Stomach (tissue), 9 donors: ENCODE measurements around the gene GLCCI1. TPM values are rescaled to one million over a fixed set of nuclear protein-coding genes. Genes with fewer than 3 reads are reported as not detected.
A peak's percentile ranks its signal among the peaks of the same experiment; 100 is the strongest.

Source experiments
- DNase-seq, 2 donors: peaks; one replicate each; pipeline versions ENCODE4 v3.0.0 to v3.0.0-alpha.2; 2013 to 2019
- H3K27ac ChIP-seq, 5 donors: fragments of 200-600 bp in 4 of 5; sonication (generic) in 4 of 5; one replicate each; pipeline ENCODE4 v1.5.1; 2013 to 2019; ENCODE audit warnings: mild to moderate bottlenecking in 1 of 5, moderate library complexity in 1 of 5
- H3K27me3 ChIP-seq, 3 donors: fragments of 200-600 bp; sonication (generic); one replicate each; pipeline ENCODE4 v1.5.1; 2017 to 2019; ENCODE audit warnings: mixed run types in 1 of 3
- H3K36me3 ChIP-seq, 4 donors: fragments of 200-600 bp; sonication (generic); 1 replicate in 3 of 4; 2 replicates in 1 of 4; pipeline ENCODE4 v1.5.1; 2016 to 2019
- H3K4me1 ChIP-seq, 4 donors: fragments of 200-600 bp; sonication (generic); one replicate each; pipeline ENCODE4 v1.5.1; 2016 to 2019
- H3K4me3 ChIP-seq, 4 donors: fragments of 200-600 bp; sonication (generic) in 3 of 4; one replicate each; pipeline ENCODE4 v1.5.1; 2016 to 2019; ENCODE audit warnings: mild to moderate bottlenecking in 1 of 4
- H3K9me3 ChIP-seq, 4 donors: fragments of 200-600 bp; sonication (generic); one replicate each; pipeline ENCODE4 v1.5.1; 2016 to 2019
- CTCF ChIP-seq, 7 experiments: fragments of 450-650 bp in 4 of 7; fragments of 200-600 bp in 3 of 7; sonication (generic) in 3 of 7; IDR thresholded peaks; one replicate each; pipeline ENCODE4 v1.5.1; 2016 to 2019; ENCODE audit warnings: antibody characterized with exemption in 7 of 7, control low read depth in 2 of 7, mild to moderate bottlenecking in 1 of 7
- EP300 ChIP-seq: sonication (generic); formaldehyde crosslinking; IDR thresholded peaks from one replicate; pipeline ENCODE4 v1.6.1; 2017; ENCODE audit warnings: antibody characterized with exemption
- POLR2A ChIP-seq, 4 donors: fragments of 450-650 bp; IDR thresholded peaks; one replicate each; pipeline ENCODE4 v1.6.1; 2016; ENCODE audit warnings: antibody characterized with exemption in 4 of 4, control low read depth in 2 of 4, mild to moderate bottlenecking in 1 of 4, moderate library complexity in 1 of 4
- POLR2AphosphoS5 ChIP-seq, 3 donors: sonication (generic); formaldehyde crosslinking; IDR thresholded peaks; one replicate each; pipeline ENCODE4 v1.6.1; 2016; ENCODE audit warnings: antibody characterized with exemption in 3 of 3
- WGBS, 5 donors: extraction: QIAGEN DNeasy Blood & Tissue Kit in 3 of 5; methylation state at CpG; one replicate each; pipeline versions ENCODE4 v1.1.5 to v1.1.7; 2013 to 2018; 5-methylcytosine and 5-hydroxymethylcytosine counted together
- intact Hi-C: fragments of 100-400 bp; cut with DNase I; formaldehyde crosslinking; loops from one replicate; pipeline ENCODE4 v1.15.1; 2023; ENCODE audit warnings: low total_unique reads
- polyA plus RNA-seq, 3 donors: library from polyadenylated mRNA; stranded (reverse); fragments of 200-250 nt; gene quantifications; one replicate each; pipeline ENCODE4 v1.2.3, GENCODE V29; 2013
- total RNA-seq, 5 donors: library from RNA; depleted of rRNA; stranded (reverse); fragments of >200 nt; gene quantifications; one replicate each; pipeline versions ENCODE4 v1.1.0 to v1.2.3, GENCODE V29; 2014 to 2016
- donor health status: healthy with polysubstance abuse.
- donor health status: Bipolar disorder and iron deficiency.
- donor health status: healthy.

The GLCCI1 gene
- total and polyA plus RNA-seq, 8 donors, result 2.6 to 60.9 (median 14.9) TPM

DNA sequence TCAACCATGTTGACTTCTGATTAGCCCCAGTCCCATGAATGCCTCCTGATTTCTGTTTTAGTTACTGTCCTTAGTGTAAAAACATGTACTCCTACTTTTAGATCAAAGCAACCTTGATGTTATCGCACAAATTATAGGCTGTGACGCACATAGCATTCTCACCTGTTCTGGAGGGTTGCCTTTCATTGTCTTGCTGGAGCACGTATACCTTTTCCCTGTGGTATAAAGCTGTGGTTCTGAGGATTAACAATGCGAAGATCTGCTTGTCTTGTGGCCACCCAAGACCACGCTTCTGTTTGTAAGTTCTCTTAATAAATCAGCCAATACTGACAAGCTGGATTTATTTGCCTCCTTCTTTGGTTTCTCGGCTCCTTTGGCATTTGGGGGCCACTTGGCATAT lies 30.1 kb upstream of the GLCCI1 start:
- no peaks in the 10 kb centered on the region for H3K9me3 ChIP-seq
- TF ChIP-seq EP300 (no peak), CTCF (IDR thresholded peaks at IDR 0.05) (no peak), POLR2A (IDR thresholded peaks at IDR 0.05) (no peak), POLR2AphosphoS5 (IDR thresholded peaks at IDR 0.05) (no peak)
- WGBS, 5 donors, result 84 to 92% (median 90%) methylated on average over 6 of the region's 6 CpGs
- no peaks in the 10 kb centered on the region for H3K36me3 ChIP-seq
- H3K4me1 ChIP-seq, result no peaks in the 10 kb centered on the region
- no peaks in the 10 kb centered on the region for H3K27me3 ChIP-seq
- intact Hi-C loops, result no loop called here
- no peak overlapping the region for H3K27ac ChIP-seq
- no peak for DNase-seq
- H3K4me3 ChIP-seq, result no peak overlapping the region

- H3K4me1 ChIP-seq, result no peaks in the 10 kb centered on the region
- intact Hi-C loops, result no loop called here
- 85 to 95% (median 85%) methylated on average over 1 of the region's 1 CpG for WGBS, 5 donors
- TF ChIP-seq EP300, result no peak
- TF ChIP-seq POLR2AphosphoS5 (IDR thresholded peaks at IDR 0.05), result no peak
- no peak overlapping the region for H3K4me3 ChIP-seq
- H3K27ac ChIP-seq, result peak overlapping the region in 1 of 5 donors; percentile 28
- H3K9me3 ChIP-seq, result no peaks in the 10 kb centered on the region
- no peaks in the 10 kb centered on the region for H3K27me3 ChIP-seq
- no peak for DNase-seq
- H3K36me3 ChIP-seq, result no peaks in the 10 kb centered on the region
Observed at GRCh38 chr7:7943951-7944350, 24.6 kb upstream of the GLCCI1 start.

DNA sequence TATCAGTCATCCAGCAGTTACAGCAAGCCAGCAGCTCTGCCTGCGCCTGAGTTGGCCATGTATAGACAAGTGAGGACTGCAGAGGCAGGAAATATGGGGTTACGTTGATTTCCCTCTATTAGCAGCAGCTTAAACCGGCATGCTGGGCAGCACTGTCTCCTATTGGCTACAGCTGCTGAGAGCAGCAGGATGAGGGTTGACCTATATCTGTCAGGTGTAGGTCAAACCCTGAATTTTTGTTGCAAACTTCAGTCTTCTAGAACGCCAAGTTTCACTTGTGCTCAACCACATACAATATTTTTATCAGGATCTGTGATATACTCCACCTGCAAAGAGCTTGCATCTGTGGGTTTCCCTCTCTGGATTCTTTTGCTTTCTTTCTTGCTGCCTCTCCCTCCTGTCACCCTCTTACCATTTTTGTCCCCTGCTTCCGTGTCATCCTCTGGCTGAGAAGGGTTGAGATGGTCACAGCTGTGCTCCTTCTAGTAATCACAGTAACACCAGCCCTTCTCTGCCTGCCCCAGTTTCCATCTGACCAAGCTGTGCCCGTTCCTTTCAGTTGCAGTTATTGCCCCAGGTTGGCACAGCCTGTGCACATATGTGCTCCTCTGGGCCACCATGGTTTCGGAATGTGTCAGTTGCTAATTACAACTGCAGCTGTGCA lies 23.8 kb upstream of the GLCCI1 start:
- 63 to 76% (median 71%) methylated on average over 7 of the region's 7 CpGs for WGBS, 5 donors
- Histone ChIP-seq H3K36me3 (no peaks in the 10 kb centered on the region), H3K27me3 (no peaks in the 10 kb centered on the region), H3K9me3 (no peaks in the 10 kb centered on the region), H3K4me3 (no peak overlapping the region), H3K27ac (peak overlapping the region in 2 of 5 donors; percentile 33 to 36), H3K4me1 (no peaks in the 10 kb centered on the region)
- peak; percentile 32 to 44 for DNase-seq
- intact Hi-C loops, result no loop called here
- TF ChIP-seq CTCF (IDR thresholded peaks at IDR 0.05), result no peak
- TF ChIP-seq POLR2AphosphoS5 (IDR thresholded peaks at IDR 0.05), result peak in 1 of 3 donors; percentile 14
- no peak for TF ChIP-seq POLR2A (IDR thresholded peaks at IDR 0.05)
- no peak for TF ChIP-seq EP300

- 93 to 100% (median 99%) methylated on average over 3 of the region's 3 CpGs for WGBS, 5 donors
- no peaks in the 10 kb centered on the region for H3K36me3 ChIP-seq
- H3K27me3 ChIP-seq, result no peaks in the 10 kb centered on the region
- no peak for TF ChIP-seq POLR2AphosphoS5 (IDR thresholded peaks at IDR 0.05)
- TF ChIP-seq POLR2A (IDR thresholded peaks at IDR 0.05), result no peak
- TF ChIP-seq EP300, result no peak
- TF ChIP-seq CTCF (IDR thresholded peaks at IDR 0.05), result no peak
- H3K27ac ChIP-seq, result no peak overlapping the region
- H3K4me1 ChIP-seq, result no peaks in the 10 kb centered on the region
- H3K9me3 ChIP-seq, result no peaks in the 10 kb centered on the region
- intact Hi-C loops, result no loop called here
- DNase-seq, result no peak
- H3K4me3 ChIP-seq, result no peak overlapping the region
Observed at GRCh38 chr7:7946486-7946885, 22.1 kb upstream of the GLCCI1 start.

DNA sequence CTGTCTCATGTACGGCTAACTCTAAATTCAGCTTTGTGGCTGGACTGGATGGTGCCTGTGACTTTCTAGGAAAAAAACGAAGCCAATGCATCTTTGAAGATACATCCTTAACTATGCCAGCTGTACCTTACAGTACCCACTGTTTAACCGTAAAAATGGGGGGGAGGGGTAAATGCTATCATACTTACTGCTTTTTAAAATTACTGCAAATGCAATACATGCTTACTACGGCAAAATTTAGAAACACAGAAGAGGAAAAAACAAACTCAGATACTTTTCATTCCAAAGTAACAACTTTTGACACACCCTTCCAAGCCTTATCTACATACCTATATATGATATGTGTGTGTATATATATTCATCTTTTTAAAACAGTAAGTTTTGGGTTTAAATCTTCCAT lies 20.4 kb upstream of the GLCCI1 start:
- H3K36me3 ChIP-seq, result no peaks in the 10 kb centered on the region
- no peaks in the 10 kb centered on the region for H3K4me1 ChIP-seq
- H3K4me3 ChIP-seq, result no peak overlapping the region
- no peak overlapping the region for H3K27ac ChIP-seq
- 67 to 94% (median 92%) methylated on average over 4 of the region's 4 CpGs for WGBS, 5 donors
- no peaks in the 10 kb centered on the region for H3K9me3 ChIP-seq
- no peak for TF ChIP-seq CTCF (IDR thresholded peaks at IDR 0.05)
- no peak for TF ChIP-seq EP300
- no peak for TF ChIP-seq POLR2A (IDR thresholded peaks at IDR 0.05)
- TF ChIP-seq POLR2AphosphoS5 (IDR thresholded peaks at IDR 0.05), result no peak
- DNase-seq, result no peak
- intact Hi-C loops, result no loop called here
- no peaks in the 10 kb centered on the region for H3K27me3 ChIP-seq
